Ishikawa (cell line): ENCODE data around the gene AKAP14.

Experiments
- CEBPB ChIP-seq: IDR thresholded peaks from 2 replicates; pipeline ENCODE4 v1.6.1; 2012
- CREB1 ChIP-seq: IDR thresholded peaks from 2 replicates; pipeline ENCODE4 v1.6.1; 2012; ENCODE audit warnings: low read depth
- EGR1 ChIP-seq: IDR thresholded peaks from 2 replicates; pipeline ENCODE4 v1.6.1; 2012
- EP300 ChIP-seq: IDR thresholded peaks from 2 replicates; pipeline ENCODE4 v1.6.1; 2012; ENCODE audit warnings: borderline replicate concordance
- FOXM1 ChIP-seq: IDR thresholded peaks from 2 replicates; pipeline ENCODE4 v1.6.1; 2012; ENCODE audit warnings: low read depth, borderline replicate concordance
- NFIC ChIP-seq: IDR thresholded peaks from 2 replicates; pipeline ENCODE4 v1.6.1; 2012
- RAD21 ChIP-seq: IDR thresholded peaks from 2 replicates; pipeline ENCODE4 v1.6.1; 2012; ENCODE audit warnings: low read depth
- REST ChIP-seq: IDR thresholded peaks from 2 replicates; pipeline ENCODE4 v1.6.1; 2012; ENCODE audit warnings: low read depth, mild to moderate bottlenecking
- TAF1 ChIP-seq: IDR thresholded peaks from 2 replicates; pipeline ENCODE4 v1.6.1; 2012; ENCODE audit warnings: low read depth, mild to moderate bottlenecking
- TCF12 ChIP-seq: IDR thresholded peaks from 2 replicates; pipeline ENCODE4 v1.6.1; 2012; ENCODE audit warnings: low read depth
- TEAD4 ChIP-seq: IDR thresholded peaks from 2 replicates; pipeline ENCODE4 v1.6.1; 2012
- USF1 ChIP-seq: IDR thresholded peaks from 2 replicates; pipeline ENCODE4 v1.6.1; 2012
- YY1 ChIP-seq: IDR thresholded peaks from 2 replicates; pipeline ENCODE4 v1.6.1; 2012; ENCODE audit warnings: low read depth
- ZBTB7A ChIP-seq: IDR thresholded peaks from 2 replicates; pipeline ENCODE4 v1.6.1; 2012; ENCODE audit warnings: low read depth
- TF ChIP-seq, protein P1 (sequence below): IDR thresholded peaks from 2 replicates; pipeline ENCODE4 v1.6.1; 2012

Gene AKAP14

DNA sequence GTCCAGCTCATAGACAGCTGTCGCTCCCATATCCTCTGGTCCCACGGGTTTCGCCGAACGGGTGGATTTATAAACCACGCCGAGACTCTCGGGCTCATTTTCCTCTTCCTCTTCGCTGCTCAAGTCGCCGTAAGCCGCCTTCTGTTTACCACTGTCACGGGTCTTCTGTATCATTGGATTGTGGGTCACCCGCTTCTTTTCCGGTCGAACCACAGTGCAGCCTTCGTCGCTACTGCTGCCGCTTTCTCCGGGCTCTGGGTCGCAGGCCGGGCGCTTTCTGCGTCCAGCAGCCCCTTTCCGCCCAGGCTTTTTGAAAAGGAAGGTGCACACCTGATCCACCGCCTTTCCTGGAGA lies 24.5 kb upstream of the AKAP14 start:
- TF ChIP-seq YY1, result no peak
- no peak for TF ChIP-seq FOXM1
- no peak for TF ChIP-seq TEAD4
- TF ChIP-seq CEBPB, result no peak
- no peak for TF ChIP-seq ZBTB7A
- no peak for TF ChIP-seq NFIC
- no peak for TF ChIP-seq USF1
- TF ChIP-seq RAD21, result no peak
- no peak for TF ChIP-seq REST
- TF ChIP-seq TAF1, result no peak
- no peak for TF ChIP-seq CREB1
- TF ChIP-seq, protein P1, sequence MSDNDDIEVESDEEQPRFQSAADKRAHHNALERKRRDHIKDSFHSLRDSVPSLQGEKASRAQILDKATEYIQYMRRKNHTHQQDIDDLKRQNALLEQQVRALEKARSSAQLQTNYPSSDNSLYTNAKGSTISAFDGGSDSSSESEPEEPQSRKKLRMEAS, result no peak
- TF ChIP-seq TCF12, result no peak
- TF ChIP-seq EP300, result no peak
- no peak for TF ChIP-seq EGR1

- no peak for TF ChIP-seq REST
- no peak for TF ChIP-seq EGR1
- peak; percentile 52 for TF ChIP-seq TCF12
- TF ChIP-seq TAF1, result peak; percentile 68
- peak; percentile 45; the same call in 1 of the 2 replicates for TF ChIP-seq CEBPB
- TF ChIP-seq, protein P1, result peak; percentile 83
- TF ChIP-seq ZBTB7A, result no peak
- TF ChIP-seq TEAD4, result no peak
- no peak for TF ChIP-seq FOXM1
- TF ChIP-seq RAD21, result no peak
- TF ChIP-seq CREB1, result no peak
- no peak for TF ChIP-seq NFIC
- TF ChIP-seq EP300, result no peak
- TF ChIP-seq USF1, result 0 out of 2 replicates have a peak, but pooled peaks have one; percentile 5
- peak; percentile 6; the same call in 1 of the 2 replicates for TF ChIP-seq YY1
These were observed 23.9 kb upstream of the AKAP14 start, which contains the start of the genes NDUFA1 and RNF113A for GRCh38 chrX:119871599-119872395. TSS of gene NDUFA1 (plus strand) at chrX:119871832. CDS start at chrX:119871912, 80 bp downstream. TSS of gene RNF113A (minus strand) at chrX:119871733. CDS start at chrX:119871613, 120 bp downstream.

DNA sequence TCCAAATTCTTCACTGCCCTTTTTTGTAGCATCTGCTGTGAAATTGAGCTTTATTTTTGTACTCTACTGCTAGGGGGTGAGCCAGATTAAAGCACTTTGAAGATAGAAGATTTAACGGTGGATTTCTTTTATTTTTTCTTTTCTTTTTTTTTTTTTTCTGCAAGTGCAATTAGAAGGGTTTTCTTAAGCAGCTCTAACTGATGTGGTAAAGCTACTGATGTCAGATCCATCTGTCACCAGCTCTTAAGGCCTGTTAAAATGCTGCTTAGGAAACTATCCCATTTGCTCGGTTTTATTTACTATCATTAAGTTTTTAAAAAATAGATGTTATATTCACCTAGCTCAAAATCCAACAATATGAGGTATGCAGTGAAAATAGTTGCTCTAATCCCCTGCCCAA lies 17.0 kb upstream of the AKAP14 start:
- TF ChIP-seq ZBTB7A (no peak), EGR1 (no peak), EP300 (no peak), TEAD4 (no peak), RAD21 (no peak), REST (no peak), CEBPB (no peak), TAF1 (no peak), FOXM1 (no peak), YY1 (no peak), CREB1 (no peak), USF1 (no peak), NFIC (no peak), TCF12 (no peak)
- TF ChIP-seq, protein P1, result no peak
